Stimulated activated CD8-positive, alpha-beta memory T cell treated with anti-CD3 and anti-CD28 coated beads, Interleukin-4, amount 100 ng/mL, for 48 hours (primary cell): Measurements from ENCODE around the gene RFTN1.

Experiments
- DNase-seq: peaks from one replicate; pipeline ENCODE4 v3.0.0-alpha.2; 2020

The RFTN1 gene

DNA sequence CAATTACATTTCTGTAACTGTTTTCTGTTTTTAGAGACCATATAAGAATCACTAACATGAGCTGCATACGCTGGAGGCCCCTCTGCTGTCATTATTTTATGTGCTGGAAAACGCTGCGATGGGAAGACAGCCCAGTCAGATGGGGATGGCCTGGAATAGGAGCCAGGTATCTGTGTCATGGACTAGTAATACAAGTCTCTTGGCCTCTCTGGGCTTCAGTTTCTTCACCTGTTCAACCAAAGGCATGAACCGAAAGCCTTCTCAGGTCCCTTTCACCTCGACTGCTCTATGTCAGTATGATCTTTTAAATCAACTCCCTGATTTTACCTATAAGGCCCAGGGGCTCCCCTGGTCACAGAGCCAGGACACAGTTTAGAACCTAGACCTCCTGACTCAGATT is 14.6 kb upstream of the RFTN1 start:
- no peak for DNase-seq

DNA sequence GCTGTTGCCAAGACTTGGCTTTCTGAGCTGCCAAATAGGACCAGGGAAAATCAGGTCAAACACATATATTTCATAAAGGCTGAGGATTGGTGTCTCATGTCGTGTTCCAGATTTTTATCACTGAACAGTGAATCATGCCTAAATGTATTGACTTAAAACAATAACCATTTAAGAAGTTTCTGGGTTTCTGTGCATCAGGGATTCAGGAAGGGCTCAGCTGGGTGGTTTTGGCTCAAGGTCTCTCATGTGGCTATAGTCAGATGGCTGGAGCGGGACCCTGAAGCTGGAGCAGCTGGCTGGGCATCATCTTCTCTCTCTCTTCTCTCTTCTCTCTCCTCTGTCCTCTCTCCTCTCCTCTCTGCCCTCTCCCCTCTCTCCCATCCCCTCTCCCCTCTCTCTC is 10.7 kb upstream of the RFTN1 start:
- DNase-seq: no peak

DNA sequence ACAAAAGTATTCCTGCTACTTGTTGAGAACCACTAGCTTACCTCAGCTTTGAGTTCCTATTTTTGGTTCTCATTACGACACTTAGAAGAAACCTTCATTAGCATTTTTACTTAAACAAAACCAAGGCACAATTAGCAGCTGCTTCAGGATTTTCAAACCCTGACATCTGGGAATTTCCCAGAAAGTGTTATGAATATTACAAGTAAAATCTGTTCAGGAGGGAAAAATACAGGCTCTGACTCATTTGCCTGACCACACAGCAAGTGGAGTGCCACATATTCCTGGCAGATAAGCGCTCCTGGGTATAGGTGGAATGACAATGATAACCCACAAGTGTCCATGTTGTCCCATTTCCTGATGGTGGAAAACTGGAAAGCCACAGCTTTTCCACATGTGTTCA is 10.3 kb upstream of the RFTN1 start:
- no peak for DNase-seq

DNA sequence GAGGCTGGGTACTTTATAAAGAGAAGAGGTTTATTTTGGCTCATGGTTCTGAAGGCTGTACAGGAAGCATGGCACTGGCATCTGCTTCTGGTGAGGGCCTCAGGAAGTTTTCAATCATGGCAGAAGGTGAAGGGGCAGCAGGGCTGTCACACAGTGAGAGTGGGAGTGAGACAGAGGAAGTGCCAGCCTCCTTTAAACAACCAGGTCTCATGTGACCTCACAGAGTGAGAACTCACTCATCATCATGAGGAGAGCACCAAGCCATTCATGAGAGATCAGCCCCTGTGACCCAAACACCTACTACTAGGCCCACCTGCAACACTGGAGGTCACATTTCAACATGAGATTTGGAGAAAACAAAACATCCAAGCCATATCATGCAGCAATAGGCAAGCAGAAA is 9.3 kb upstream of the RFTN1 start:
- no peak for DNase-seq

DNA sequence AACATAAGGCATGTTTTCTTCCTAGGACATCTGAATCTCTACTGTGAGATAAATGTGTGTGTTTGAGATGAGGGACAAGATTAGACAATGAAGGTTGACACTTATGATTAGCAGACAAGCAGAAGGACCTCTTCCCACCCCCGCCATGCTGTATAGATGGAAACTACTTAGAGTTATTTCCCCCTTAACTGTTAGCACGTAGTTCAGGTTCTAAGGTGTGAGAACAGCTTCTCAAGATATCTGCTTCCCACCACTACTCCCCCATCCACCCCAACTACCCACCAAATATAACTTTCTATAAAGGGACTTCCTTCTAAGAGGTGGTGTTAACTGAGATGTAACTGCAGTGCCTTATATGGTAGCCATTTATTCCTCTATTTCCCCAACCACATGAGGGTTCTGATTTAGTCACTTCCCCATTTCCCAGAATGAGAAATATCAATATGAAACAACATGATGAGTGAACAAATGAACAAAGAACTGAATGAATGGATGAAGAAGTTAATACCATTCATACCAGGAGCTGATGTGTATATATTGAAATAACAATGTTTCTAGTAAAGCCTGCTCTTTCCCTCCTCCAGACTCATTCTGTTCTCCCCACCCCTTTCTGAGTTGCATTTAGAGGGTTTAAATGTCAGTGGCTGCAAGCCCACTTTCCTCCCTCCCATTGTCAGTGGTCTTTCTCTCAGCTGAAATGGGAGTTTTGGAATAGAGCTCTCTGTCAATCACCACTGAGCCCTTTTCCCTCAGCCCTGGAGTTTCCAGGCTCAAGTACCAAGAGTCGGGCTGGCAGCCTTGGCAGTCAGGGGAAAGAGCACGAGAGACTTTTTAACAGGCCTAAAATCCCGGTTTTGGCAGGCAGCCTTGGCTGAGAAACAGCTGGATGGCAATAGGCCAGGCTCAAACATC is 7.7 kb upstream of the RFTN1 start:
- no peak for DNase-seq

DNA sequence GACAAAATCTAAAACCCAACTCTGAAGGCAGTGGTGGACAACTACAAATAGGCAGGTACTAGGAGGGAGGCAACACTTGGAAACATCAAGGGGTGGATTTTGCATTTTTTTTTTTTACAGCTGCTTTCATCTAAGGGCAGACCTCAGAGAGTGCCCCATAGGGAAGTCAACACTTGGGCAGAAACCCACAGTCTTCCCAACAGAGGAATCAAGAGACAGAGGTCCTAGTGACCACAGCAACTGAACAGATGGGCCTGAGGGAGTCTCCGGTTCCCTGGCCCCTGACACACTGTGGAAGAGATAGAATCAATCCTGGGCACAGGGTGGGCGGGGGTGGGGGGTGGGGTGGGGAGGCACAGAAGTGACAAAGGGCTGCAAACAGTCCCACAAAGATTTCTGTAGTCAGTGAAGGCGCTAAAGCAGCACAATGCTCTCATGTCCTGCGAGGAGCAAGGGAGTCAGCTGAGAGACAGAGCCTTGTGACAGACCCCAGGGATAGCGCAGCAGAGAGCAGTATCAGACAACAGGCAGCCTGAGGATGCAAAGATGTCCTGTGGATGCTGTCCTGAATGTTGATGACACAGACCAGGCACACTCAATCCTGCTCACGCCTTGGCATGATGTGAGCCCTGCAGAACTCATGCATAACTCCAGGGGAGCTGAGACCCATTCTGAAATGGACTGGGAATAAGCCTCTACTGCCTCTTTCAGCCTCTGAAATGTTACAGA is 6.9 kb upstream of the RFTN1 start:
- no peak for DNase-seq

DNA sequence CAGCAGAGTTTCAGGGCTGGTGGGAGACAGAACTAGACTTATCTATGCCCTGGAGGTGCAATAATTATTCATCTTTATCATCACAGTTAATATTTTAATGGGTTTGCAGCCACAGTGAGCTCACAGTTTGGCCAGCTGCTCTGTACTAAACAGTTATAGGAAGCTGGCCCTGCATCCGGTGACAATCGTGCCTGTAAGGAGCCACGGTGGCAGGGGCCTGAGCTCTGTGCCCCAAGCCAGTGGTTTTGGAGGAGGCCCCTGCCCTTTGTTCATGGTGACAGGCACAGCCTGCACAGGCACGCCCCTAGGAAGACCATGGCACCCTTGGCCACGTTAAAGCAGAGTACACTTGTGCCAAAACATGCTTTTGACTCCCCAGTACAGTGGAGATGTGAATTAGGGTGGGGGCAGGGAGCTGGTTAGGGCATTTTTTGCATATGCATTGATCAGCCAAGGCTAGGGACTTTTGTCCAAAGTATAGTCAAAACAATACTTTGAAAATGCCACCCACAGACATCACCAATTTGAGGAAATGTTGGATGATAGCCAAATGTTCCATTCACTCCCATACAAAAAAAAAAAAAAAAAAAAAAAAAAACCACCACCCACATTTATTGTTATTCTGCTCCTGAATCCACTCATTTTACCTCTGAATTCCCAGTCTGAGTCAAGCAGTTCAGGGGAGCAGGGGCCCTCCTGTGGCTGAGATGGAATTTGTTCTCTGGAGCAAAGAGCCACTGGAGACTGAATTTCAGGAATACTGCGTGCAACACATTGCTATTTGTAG is 3.4 kb upstream of the RFTN1 start:
- DNase-seq: peak; percentile 47

DNA sequence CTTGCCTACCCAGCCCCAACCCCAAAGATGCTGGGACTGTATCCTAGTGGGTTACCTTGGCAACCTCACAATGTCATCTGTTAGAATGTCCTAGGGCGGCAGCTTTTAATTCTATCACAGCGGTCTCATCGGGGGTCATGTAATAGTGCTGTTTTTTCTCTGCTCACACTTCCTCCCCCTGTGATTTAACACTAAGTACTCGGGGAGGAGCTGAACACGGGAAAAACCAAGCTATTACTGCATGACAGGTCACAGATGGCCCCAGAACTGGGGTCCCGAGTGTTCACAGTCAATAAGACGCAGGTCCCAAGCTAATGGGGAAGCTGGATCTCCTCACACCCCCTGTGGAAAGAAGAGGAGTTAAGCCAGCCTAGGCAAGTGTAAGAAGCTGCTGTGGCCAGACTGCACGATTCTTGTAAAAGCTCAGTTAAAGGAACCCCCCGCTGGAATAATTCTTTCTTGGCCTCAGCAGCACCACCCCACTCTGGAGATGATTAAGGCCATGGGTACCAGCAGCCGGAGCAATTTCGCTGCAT is 2.5 kb upstream of the RFTN1 start:
- no peak for DNase-seq

DNA sequence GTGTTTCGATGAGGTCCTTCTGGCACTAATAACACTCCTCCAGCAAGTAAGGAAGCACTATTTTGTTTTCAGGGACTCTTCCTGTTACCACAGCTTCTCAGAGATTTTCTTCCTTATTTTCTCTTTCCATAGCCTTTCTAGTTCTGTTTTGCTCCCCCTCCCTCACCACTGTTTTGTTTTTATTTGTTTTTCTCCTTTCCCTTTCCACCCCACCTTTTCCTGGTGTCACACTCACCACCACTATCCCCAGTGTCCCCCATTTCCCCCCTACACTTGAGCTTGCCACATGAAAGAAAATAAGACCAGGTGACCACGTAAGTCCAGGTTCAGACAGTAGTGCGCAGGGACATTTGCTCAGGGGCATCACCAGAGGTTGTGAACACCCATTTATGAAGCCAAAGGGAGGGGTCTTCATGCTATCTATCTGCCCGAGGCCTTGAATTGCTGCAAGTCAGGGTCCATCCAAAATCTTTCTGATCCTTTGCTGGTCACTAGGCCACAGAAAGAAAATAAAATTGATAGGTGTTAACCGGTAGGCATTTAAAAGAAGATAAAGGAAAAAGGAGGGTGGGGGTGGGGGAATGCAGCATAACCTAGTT is 1.4 kb upstream of the RFTN1 start:
- no peak for DNase-seq

DNA sequence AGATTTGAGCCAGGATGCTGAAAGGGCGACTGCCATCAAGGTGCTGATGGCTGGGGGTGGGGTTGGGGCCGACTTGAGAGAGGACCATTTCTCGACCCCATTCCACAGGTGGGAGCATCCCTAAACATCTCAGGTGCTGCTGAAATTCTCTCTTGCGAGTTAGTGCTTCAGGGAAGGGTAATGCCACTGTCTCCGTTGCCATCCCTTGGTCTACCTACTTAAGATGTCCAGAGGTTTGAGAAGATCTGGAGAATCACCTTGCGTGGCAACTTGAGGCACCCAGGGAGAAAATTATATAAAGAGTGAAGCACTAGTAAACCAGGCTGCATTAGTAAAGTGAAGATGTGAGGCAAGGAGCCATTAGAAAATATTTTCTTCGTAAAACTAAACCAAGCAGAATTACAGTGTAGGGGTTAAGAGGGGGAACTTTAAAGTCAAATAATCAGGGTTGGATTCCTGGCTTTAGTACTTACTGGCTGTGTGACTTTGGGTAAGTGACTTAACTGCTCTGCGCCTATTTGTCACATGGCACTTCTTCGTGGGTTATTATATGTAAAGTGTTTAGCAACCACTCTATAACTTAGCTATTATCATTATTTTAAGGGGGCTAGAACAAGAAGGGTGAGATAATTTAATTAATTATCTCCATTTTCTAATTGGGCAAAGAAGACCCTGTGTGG is 662 bp upstream of the RFTN1 start:
- DNase-seq: no peak

DNA sequence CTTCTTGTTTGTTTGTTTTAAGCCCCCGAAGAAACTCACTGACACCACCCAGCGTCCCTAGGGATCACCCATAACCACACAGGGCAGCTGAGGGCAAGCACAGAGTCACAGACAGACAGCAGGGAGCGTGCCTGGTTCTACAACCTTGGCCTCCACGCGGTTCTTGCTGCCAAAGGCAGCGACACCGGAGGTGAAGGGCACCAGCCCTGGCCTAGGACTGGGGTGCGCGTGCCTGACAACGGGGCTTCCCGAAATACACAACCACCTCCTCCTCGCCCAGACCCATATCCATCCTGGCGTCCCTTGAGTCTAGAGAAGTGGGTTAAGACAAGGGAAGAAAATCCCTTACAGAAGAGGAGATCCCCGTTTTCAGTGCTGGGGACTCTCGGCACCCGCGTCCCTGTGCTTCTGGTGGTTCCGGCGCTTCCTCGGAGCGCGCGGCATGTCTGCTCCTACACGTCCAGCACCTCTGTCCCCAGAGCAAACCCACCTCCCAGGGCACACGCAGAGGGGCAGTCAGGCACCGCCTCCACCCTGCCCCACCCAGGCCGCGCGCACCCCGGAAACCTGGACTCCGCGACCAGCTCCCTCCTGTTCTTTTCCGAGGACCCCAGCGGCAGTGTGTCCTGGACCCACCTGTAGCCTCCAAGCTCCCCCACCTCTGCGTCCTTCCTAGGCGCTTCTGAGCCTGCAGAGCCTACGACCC is 911 bp downstream of the RFTN1 start:
- DNase-seq: peak; percentile 69

DNA sequence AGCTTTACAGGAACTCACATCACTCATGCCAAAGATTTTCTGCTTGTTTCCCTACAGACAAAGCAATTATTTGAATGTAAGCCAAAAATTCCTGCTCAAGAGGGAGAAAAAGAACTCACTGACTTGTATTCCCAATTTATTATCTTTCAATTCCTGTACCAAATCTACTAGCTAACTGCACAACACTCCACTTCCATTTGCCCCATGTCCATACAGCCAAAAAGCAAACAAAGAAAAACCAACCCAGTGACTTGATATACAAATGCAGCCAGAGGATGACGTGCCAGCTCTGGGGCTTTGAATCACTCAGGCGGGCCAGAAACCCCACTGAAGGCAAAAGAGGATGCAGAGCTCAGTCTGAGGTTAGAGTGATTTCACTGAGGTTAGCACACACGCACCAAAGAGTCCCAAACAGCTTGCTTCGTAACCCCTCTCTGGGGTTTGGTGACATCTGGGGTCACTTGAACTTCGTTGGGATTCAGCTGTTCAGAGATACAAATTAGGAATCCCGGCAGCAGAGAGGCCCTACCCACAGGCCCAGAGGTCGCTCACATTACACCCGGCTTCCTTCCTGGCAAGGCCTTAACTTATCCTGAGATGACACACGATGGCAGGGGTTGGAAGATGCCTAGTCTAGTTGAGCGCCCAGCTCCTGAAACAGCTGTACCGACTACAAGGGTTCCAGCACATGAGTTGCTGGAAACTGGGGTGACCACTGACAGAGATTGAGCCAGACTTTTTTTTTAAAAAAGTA is 1.6 kb downstream of the RFTN1 start:
- peak; percentile 84 for DNase-seq

DNA sequence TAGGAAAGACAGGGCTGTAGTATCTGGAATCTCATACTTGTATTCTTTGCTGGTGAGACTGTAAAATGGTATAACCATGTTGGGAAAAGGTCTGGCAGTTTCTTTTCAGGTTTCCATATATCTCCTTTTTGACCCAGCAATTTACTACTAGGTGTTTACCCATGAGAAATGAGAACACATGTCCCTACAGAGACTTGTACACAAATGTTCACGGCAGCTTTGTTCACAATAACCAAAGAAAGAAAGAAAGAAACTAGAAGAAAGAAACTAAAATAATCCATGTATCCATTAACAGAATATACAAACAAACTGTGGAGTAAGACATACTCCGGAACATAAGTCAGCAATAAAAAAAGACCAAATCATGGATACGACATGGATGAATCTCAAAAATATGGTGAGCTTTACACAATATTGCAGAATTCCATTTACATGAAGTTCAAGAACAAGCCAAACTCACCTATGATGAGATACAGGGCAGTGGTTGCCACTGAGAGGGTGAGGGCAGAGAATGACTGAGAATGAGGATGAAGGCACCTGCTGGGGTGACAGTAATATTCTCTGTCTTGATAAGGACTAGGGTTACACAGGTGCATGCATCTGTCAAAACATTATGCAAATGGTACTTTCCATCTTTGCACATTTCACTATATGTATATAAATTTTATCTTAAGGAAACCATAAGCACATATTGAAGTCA is 2.7 kb downstream of the RFTN1 start:
- no peak for DNase-seq

DNA sequence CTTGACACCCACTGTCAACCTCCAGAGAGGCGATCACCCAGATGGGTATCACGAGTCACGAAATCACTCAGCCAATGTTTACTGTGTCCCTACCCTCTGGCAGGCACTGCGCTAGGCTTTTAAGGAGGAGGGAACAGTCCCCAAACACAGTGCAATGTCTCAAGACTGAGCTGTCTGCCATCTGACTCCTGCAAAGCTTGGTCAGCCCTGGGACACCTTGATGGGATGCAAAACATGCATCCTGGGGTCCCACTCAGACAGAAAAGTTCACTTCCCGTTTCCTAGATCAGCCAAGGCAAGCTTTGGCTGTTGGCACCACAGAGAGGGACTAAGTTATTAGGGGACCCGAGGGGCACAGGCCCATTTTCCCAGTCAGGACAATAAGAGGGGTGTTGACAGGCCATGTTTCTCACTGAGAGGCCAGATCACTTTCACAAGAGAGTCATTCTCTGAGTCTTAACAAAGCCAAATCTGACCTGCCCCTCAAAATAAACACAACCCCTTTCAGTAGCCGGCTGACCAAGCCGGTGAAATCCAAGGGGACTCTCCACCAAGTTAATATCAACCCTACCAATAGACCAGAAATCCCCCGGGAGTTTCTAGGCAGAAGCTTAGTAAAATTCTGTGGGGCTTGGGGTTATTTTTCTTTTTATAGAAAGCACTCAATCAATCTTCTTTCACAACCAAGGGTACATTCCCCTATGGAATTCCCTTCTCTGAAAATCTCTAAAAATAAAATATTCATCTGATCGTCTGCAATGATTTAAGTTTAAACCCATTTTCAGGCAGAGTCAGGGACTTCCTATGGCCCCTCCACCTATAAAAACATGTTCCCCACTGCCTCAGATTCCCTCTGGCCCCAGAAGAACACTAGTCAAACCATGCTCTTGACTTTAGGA is 3.5 kb downstream of the RFTN1 start:
- peak; percentile 56 for DNase-seq

DNA sequence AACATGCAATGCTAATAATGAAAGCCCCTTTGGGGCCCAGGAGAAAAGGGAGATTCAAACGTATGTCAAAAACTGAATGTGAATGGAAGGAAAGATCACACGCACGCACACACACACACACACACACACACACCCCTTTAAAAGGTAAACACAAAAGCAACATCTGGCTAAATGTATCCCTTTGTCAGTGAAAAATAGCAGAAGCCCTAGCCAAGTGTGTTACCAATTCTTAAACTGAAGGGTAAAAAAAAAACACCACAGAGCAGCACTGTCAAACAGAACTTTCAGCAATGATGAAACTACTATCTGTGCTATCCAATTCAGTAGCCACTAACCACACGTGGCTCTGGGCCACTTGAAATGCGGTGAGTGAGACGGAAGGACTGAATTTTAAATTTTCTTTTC is 4.9 kb downstream of the RFTN1 start:
- no peak for DNase-seq

DNA sequence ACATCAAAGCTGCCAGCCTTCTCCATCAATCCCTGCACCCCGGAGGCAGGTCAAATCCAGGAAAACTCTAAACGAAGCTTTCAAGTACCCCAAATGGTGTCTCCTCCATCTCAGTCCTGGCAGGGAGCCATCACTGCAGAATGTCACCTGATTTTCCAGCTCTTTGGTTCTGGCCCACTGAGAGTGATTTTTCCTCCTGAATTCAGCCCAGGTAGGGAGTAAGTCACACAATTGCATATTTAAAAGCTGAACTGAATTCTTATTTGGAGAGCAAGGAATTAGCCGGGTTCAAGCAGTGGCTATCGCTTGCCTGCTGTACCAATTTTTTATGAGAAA is 5.3 kb downstream of the RFTN1 start:
- no peak for DNase-seq

DNA sequence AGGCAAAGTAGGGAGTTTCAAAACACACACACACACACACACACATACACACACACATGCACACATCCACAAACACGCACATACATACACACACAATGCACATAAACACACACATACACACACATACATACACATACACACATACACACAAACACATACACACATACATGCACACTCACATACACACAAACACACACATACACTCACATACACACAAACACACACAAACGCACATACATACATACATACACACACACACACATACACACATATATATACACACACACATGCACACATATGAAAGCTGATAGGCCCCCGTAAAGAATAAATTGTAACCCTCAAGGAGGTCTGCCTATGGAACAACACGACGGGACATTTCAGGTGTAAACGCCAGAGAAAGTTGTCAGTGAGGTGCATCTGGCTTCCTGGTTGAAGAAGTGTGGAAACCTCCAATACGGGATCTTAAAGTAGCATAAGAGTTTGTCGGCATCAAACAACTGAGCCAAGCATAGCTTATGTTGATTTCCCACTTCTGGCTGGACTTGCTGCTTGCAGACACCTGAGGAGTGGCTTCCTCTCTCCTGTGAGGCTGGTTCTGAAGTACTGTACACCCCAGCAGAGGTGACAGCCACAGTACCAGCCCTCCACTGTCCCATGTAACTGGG is 5.8 kb downstream of the RFTN1 start:
- DNase-seq: no peak

DNA sequence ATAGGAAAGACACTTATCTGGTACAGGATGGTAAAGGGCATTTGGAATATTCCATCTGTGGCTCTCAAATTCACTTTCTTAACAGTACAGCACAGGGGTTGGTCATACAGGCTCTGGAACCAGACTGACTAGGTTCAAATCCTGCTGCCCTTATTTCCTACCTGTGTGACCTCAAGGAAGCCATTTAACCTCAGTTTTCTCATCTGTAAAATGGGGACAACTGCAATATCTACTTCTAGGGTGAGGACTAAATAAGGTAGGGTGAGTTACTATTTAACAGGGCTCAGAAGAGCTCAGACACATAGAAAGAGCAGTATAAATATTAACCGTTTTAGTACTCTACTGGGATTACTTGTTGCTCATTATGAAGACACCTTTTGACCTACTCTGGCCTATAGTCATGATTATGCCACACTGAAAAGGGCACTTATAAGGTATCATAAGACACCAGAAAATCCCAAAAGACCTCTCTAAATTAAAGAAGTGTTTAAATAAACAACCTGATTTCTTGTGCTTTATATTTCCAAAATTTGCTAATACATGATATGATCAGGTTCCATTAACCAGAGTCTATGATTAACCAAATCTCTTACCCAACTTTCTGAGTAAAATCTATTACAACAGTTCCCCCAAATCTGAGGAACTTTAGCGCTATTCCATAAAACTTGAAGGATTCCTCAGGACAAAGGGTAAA is 6.5 kb downstream of the RFTN1 start:
- no peak for DNase-seq
